Astrocyte of the cerebellum (primary cell): ENCODE data around the gene EPG5.

Experiments
- DNase-seq: peaks from one replicate; pipeline ENCODE4 v3.0.0-alpha.2; 2011; ENCODE audit warnings: low read depth
- H3K4me3 ChIP-seq: 2 replicates; pipeline ENCODE4 v1.5.1; 2011; ENCODE audit warnings: mild to moderate bottlenecking, low read depth, low read length, moderate library complexity
- CTCF ChIP-seq: IDR thresholded peaks from 2 replicates; pipeline ENCODE4 v1.5.1; 2012; ENCODE audit warnings: low read length, low read depth, moderate library complexity, mild to moderate bottlenecking; ENCODE audit errors: missing control alignments
- in situ Hi-C: cut with HindIII; loops from 2 replicates; pipeline ENCODE4 v1.10.0; 2017; ENCODE audit warnings: low sequenced_read_pairs

The EPG5 gene

GRCh38 chr18:45865466-45865865, 101.7 kb downstream of the EPG5 start:
- H3K4me3 ChIP-seq, result no peak overlapping the region
- in situ Hi-C loops, result no loop called here
- no peak for TF ChIP-seq CTCF
- no peak for DNase-seq

- in situ Hi-C loops, result no loop called here
- no peak overlapping the region for H3K4me3 ChIP-seq
- TF ChIP-seq CTCF, result no peak
- no peak for DNase-seq
These were observed 103.0 kb downstream of the EPG5 start for GRCh38 chr18:45864081-45864480.

DNA sequence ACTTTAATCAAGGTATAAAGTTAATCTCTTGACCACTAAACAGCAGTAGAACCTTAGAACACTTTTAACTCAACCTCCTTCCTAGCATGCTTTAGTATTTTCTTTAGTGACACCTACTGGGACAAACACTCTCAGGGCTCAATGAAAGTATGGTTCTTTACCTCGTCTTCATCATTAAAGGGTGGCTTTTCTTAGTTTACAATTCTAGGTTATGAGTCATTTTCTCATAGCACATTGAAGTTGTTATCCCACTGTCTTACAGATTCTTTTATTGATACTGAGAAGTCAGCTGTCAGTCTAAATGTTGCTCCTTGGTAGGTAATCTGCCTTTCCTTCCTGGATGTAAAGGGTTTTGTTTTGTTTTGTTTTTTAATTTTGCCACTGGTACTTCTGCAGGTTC, 103.7 kb downstream of the EPG5 start:
- TF ChIP-seq CTCF, result no peak
- H3K4me3 ChIP-seq, result no peak overlapping the region
- DNase-seq, result no peak
- in situ Hi-C loops, result no loop called here

- DNase-seq, result no peak
- TF ChIP-seq CTCF, result no peak
- in situ Hi-C loops, result no loop called here
- H3K4me3 ChIP-seq, result no peak overlapping the region
These were observed 105.2 kb downstream of the EPG5 start for GRCh38 chr18:45861926-45862325.

- TF ChIP-seq CTCF, result no peak
- no peak overlapping the region for H3K4me3 ChIP-seq
- no peak for DNase-seq
- in situ Hi-C loops, result no loop called here
These were observed 106.2 kb downstream of the EPG5 start for GRCh38 chr18:45860971-45861370.

- in situ Hi-C loops, result no loop called here
- DNase-seq, result no peak
- TF ChIP-seq CTCF, result no peak
- no peak overlapping the region for H3K4me3 ChIP-seq
These were observed 106.6 kb downstream of the EPG5 start for GRCh38 chr18:45860492-45860891.

DNA sequence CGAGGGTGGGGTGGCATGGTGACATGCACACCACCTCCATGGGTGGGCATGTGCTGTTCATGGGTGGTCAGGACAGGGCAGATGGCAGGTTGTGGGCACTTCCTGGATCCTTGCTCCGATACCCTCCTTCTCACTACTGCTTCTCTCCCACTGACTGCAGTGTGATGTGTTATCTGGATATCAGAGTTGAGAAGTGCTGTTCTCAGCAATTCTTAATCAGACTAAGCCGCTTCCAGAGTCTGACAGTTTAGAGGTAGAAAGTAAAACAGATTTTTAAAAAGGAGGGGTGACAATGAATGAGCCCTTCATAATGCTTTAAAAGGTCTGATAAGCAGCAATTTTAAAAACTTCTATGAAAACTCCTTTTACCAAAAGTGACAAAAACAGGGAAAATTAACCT, 107.8 kb downstream of the EPG5 start:
- TF ChIP-seq CTCF, result no peak
- in situ Hi-C loops, result no loop called here
- no peak overlapping the region for H3K4me3 ChIP-seq
- no peak for DNase-seq
